B cell (primary cell): Measurements from ENCODE around the gene SLC44A4. TPM values are rescaled to one million over a fixed set of nuclear protein-coding genes. Genes with fewer than 3 reads are reported as not detected.

ENCODE experiments used
- ATAC-seq: fragments of 200-7000 bp; cut with Tn5 transposase; one replicate; pipeline ENCODE4 v1.10.0; 2021; ENCODE audit warnings: low read depth, mild to moderate bottlenecking, moderate number of reproducible peaks, moderate library complexity
- CTCF ChIA-PET: fragments of 350-600 bp; sonication (Branson Sonifier 250); formaldehyde crosslinking; loops from one replicate; lab custom pipeline; 2021; ENCODE audit warnings: antibody characterized with exemption, inconsistent platforms; lab: Charles Lee
- POLR2A ChIA-PET: fragments of 350-600 bp; sonication (Branson Sonifier 250); formaldehyde crosslinking; loops from one replicate; lab custom pipeline; 2021; ENCODE audit warnings: antibody characterized with exemption; lab: Charles Lee
- DNase-seq: peaks from one replicate; pipeline ENCODE4 v3.0.0; 2013
- H2AFZ ChIP-seq: 2 replicates; pipeline ENCODE4 v1.6.1; 2012; ENCODE audit warnings: mild to moderate bottlenecking, low read depth, low read length; ENCODE audit not compliant: insufficient read depth, poor library complexity, severe bottlenecking
- H3K27ac ChIP-seq, 2 donors: 1 replicate in 1 of 2; 2 replicates in 1 of 2; pipeline ENCODE4 v1.5.1; 2012 to 2013; ENCODE audit warnings: low read length in 2 of 2, mild to moderate bottlenecking in 2 of 2, moderate library complexity in 1 of 2
- H3K27me3 ChIP-seq, 4 experiments: fragments of 200-600 bp in 1 of 4; sonication (generic) in 1 of 4; replicated peaks in 1 of 4; 1 replicate in 2 of 4; 2 replicates in 2 of 4; pipeline versions ENCODE4 v1.6.1 to v1.7.0; 2013 to 2016; ENCODE audit warnings: low read length in 3 of 4, mild to moderate bottlenecking in 2 of 4, mixed read lengths in 1 of 4, moderate library complexity in 1 of 4; ENCODE audit not compliant: insufficient read depth in 4 of 4, control insufficient read depth in 3 of 4; ENCODE audit errors: control extremely low read depth in 1 of 4
- H3K36me3 ChIP-seq, 2 experiments: replicated peaks in 1 of 2; 1 replicate in 1 of 2; 2 replicates in 1 of 2; pipeline versions ENCODE4 v1.6.1 to v1.7.1; 2013; ENCODE audit warnings: low read length in 1 of 2; ENCODE audit not compliant: insufficient read depth in 2 of 2, control insufficient read depth in 1 of 2; ENCODE audit errors: control extremely low read depth in 1 of 2, extremely low read depth in 1 of 2
- H3K4me1 ChIP-seq, 2 donors: fragments of 200-600 bp in 1 of 2; sonication (generic) in 1 of 2; 1 replicate in 1 of 2; 2 replicates in 1 of 2; pipeline versions ENCODE4 v1.5.1 to v1.6.1; 2013 to 2017; ENCODE audit warnings: low read length in 2 of 2; ENCODE audit not compliant: control insufficient read depth in 2 of 2, insufficient read depth in 2 of 2
- H3K4me2 ChIP-seq: replicated peaks from 2 replicates; pipeline ENCODE3; 2012; ENCODE audit warnings: mild to moderate bottlenecking, low read depth, low read length; ENCODE audit not compliant: poor library complexity, severe bottlenecking
- H3K4me3 ChIP-seq, 5 experiments: fragments of 200-600 bp in 1 of 5; sonication (generic) in 1 of 5; 1 replicate in 3 of 5; 2 replicates in 2 of 5; pipeline versions ENCODE4 v1.5.1 to v1.7.0; 2011 to 2016; ENCODE audit warnings: low read length in 4 of 5, mild to moderate bottlenecking in 4 of 5, low read depth in 2 of 5, control low read depth in 1 of 5, moderate library complexity in 1 of 5; ENCODE audit not compliant: insufficient read depth in 1 of 5; ENCODE audit errors: control extremely low read depth in 1 of 5, extremely low read depth in 1 of 5
- H3K79me2 ChIP-seq: fragments of 200-600 bp; sonication (generic); one replicate; pipeline ENCODE4 v1.6.0; 2016; ENCODE audit warnings: low read length; ENCODE audit not compliant: control insufficient read depth, insufficient read depth
- H3K9ac ChIP-seq: fragments of 200-600 bp; sonication (generic); 2 replicates; pipeline ENCODE4 v1.6.1; 2017; ENCODE audit warnings: mild to moderate bottlenecking, low read length, moderate library complexity
- H3K9me3 ChIP-seq, 3 donors: one replicate each; pipeline versions ENCODE4 v1.6.1 to v1.7.1; 2013; ENCODE audit warnings: low read length in 2 of 3; ENCODE audit not compliant: control insufficient read depth in 2 of 3, insufficient read depth in 1 of 3; ENCODE audit errors: control extremely low read depth in 1 of 3
- H4K20me1 ChIP-seq: 2 replicates; pipeline ENCODE4 v1.6.0; 2012; ENCODE audit warnings: mild to moderate bottlenecking, low read length; ENCODE audit not compliant: insufficient read depth, control insufficient read depth, poor library complexity, severe bottlenecking
- H3K27ac Mint-ChIP-seq: one replicate; pipeline ENCODE4 v1.8.0; 2021; ENCODE audit warnings: mixed read lengths
- H3K27me3 Mint-ChIP-seq: one replicate; pipeline ENCODE4 v1.8.0; 2021; ENCODE audit warnings: mixed read lengths
- H3K4me1 Mint-ChIP-seq: one replicate; pipeline ENCODE4 v1.8.0; 2021; ENCODE audit warnings: mixed read lengths
- H3K4me3 Mint-ChIP-seq: one replicate; pipeline ENCODE4 v1.8.0; 2021; ENCODE audit warnings: mixed read lengths
- H3K9me3 Mint-ChIP-seq: one replicate; pipeline ENCODE4 v1.8.0; 2022; ENCODE audit warnings: mixed read lengths; ENCODE audit not compliant: insufficient read depth
- CTCF ChIP-seq: fragments of 200-600 bp; IDR thresholded peaks from one replicate; pipeline ENCODE4 v1.8.0; 2022; ENCODE audit warnings: antibody characterized with exemption, mild to moderate bottlenecking
- EZH2 ChIP-seq: IDR thresholded peaks from 2 replicates; pipeline ENCODE4 v1.6.1; 2012; ENCODE audit warnings: borderline replicate concordance, low read depth, mild to moderate bottlenecking, moderate library complexity, low read length; ENCODE audit not compliant: insufficient read depth, poor library complexity, severe bottlenecking
- WGBS: methylation state at CpG from one replicate; pipeline ENCODE4 v1.1.5; 2013; ENCODE audit warnings: missing lambda C conversion rate; ENCODE audit not compliant: insufficient coverage; 5-methylcytosine and 5-hydroxymethylcytosine counted together
- intact Hi-C: fragments of 100-400 bp; cut with micrococcal nuclease; formaldehyde crosslinking; loops from one replicate; pipeline ENCODE4 v1.10.0; 2022
- polyA plus RNA-seq: library from polyadenylated mRNA; depleted of rRNA; stranded (reverse); fragments of >200 nt; gene quantifications from 2 replicates; pipeline ENCODE4 v1.2.3, GENCODE V29; 2012
- total RNA-seq, 2 donors: library from RNA; stranded (reverse); fragments of 120-200 nt in 1 of 2; gene quantifications; 1 replicate in 1 of 2; 2 replicates in 1 of 2; pipeline versions ENCODE4 v1.2.3 to v1.2.4, GENCODE V29; 2013 to 2022

The SLC44A4 gene
- total and polyA plus RNA-seq, 2 donors (not counting 1 experiment from before 2014, with no cell fraction given), result not detected

DNA sequence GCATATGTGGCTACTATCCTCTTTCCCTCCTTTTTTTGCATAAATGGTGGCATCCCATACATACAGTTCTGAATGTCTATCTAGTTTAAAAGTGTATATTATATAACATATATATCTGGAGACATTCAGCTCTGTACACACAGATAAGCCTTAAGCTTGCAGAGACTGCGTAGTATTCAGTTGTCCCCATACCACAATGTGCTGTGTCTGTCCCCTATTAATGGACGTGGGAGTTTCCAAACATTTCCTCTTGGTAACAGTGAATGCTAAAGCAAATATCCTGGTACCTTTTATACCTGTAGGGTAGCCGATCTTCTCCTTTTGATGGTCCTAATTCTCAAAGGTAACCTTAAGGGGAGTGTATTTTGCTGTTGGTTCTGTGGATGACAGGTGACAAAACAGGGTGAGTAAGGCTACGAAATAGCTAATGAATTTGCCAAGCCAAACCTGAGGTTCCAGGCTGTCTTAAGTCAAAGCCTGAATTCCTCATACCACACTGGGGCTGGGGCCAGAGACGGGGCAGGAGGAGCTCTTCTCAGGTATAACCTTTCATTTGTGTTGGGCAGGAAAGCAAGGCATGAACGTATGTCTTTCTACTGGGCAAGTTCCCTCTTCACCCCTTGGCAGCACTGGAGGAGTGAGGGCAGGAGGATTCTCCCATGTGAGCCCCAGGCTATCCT, 41.0 kb upstream of the SLC44A4 start:
- H3K9me3 Mint-ChIP-seq, result no peaks in the 10 kb centered on the region
- H3K27me3 Mint-ChIP-seq, result peaks cover 9% of the 10 kb centered on the region
- no peaks in the 10 kb centered on the region for H3K27me3 ChIP-seq
- ATAC-seq (no peak), DNase-seq (no peak)
- no peak for TF ChIP-seq EZH2
- TF ChIP-seq CTCF, result no peak
- H3K27ac ChIP-seq, result no peak overlapping the region
- ChIA-PET CTCF (interaction anchor here (3.1 kb wide), 1 partner anchor 30 kb away, joined by 12 read pairs; no protein-coding TSS in a partner anchor), POLR2A (interaction anchor here (0.6 kb wide), 1 partner anchor 10 kb away, joined by 3 read pairs; no protein-coding TSS in a partner anchor)
- intact Hi-C loops, result no loop called here
- no peaks in the 10 kb centered on the region for H3K36me3 ChIP-seq
- no peaks in the 10 kb centered on the region for H3K4me1 Mint-ChIP-seq
- no peaks in the 10 kb centered on the region for H3K4me1 ChIP-seq
- H3K79me2 ChIP-seq, result no peaks in the 10 kb centered on the region
- no peaks in the 10 kb centered on the region for H4K20me1 ChIP-seq
- H3K4me2 ChIP-seq, result no peak overlapping the region
- no peak overlapping the region for H2AFZ ChIP-seq
- no peak overlapping the region for H3K4me3 ChIP-seq
- no peak overlapping the region for H3K27ac Mint-ChIP-seq
- no peaks in the 10 kb centered on the region for H3K9me3 ChIP-seq
- H3K4me3 Mint-ChIP-seq, result no peak overlapping the region
- H3K9ac ChIP-seq, result no peak overlapping the region
- WGBS, result 100% methylated on average over 2 of the region's 6 CpGs

DNA sequence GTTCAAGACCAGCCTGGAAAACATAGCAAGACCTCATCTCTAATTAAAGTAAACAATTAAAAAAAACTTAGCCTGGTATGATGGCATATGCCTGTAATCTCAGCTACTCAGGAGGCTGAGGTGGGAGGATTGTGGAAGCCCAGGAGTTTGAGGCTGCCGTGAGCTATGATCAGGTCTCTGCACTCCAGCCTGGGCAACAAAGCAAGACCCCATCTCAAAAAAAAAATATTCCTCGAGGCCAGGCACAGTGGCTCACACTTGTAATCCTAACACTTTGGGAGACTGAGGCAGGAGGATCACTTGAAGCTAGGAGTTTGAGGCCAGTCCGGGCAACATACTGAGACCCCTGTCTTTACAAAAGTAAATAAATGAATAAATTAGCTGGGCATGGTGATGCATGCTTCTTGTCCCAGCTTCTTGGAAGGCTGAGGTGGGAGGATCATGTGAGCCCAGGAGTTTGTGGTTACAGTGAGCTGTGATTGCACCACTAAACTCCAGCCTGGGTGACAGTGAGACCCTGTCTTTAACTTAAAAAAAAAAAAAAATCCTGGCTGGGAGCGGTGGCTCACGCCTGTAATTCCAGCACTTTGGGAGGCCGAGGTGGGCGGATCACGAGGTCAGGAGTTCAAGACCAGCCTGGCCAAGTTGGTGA, 39.4 kb upstream of the SLC44A4 start:
- Histone ChIP-seq H3K27me3 (no peaks in the 10 kb centered on the region), H3K9me3 (no peaks in the 10 kb centered on the region), H3K4me1 (no peaks in the 10 kb centered on the region), H3K36me3 (no peaks in the 10 kb centered on the region), H3K27ac (no peak overlapping the region), H3K79me2 (no peaks in the 10 kb centered on the region), H3K9ac (no peak overlapping the region), H3K4me2 (no peak overlapping the region), H2AFZ (no peak overlapping the region), H4K20me1 (no peaks in the 10 kb centered on the region), H3K4me3 (no peak overlapping the region)
- POLR2A ChIA-PET, result no interaction called here
- ATAC-seq, result no peak
- no peak overlapping the region for H3K27ac Mint-ChIP-seq
- DNase-seq, result no peak
- no peak for TF ChIP-seq CTCF
- peaks cover 9% of the 10 kb centered on the region for H3K27me3 Mint-ChIP-seq
- no peaks in the 10 kb centered on the region for H3K9me3 Mint-ChIP-seq
- no CpG with 5 or more reads among the region's 8 CpGs for WGBS
- H3K4me3 Mint-ChIP-seq, result no peak overlapping the region
- CTCF ChIA-PET, result interaction anchor here (1.1 to 1.7 kb wide), 2 partner anchors 28 to 35 kb away, joined by 3 read pairs; no protein-coding TSS in a partner anchor
- intact Hi-C loops, result no loop called here
- no peaks in the 10 kb centered on the region for H3K4me1 Mint-ChIP-seq
